Activated CD4-positive, alpha-beta T cell treated with anti-CD3 and anti-CD28 coated beads, Interleukin-2, amount 10 ng/mL, durations not matched to agents 7 days and 5 days (primary cell): ENCODE data around the gene RPS27A. TPM values are rescaled to one million over a fixed set of nuclear protein-coding genes. Genes with fewer than 3 reads are reported as not detected.

Experiments used
- CTCF ChIA-PET: fragments of 350-600 bp; sonication (Branson Sonifier 250); formaldehyde crosslinking; loops from one replicate; lab custom pipeline; 2021; ENCODE audit warnings: antibody characterized with exemption; lab: Charles Lee
- POLR2A ChIA-PET: fragments of 350-600 bp; sonication (Branson Sonifier 250); formaldehyde crosslinking; loops from one replicate; lab custom pipeline; 2021; ENCODE audit warnings: antibody characterized with exemption; lab: Charles Lee
- DNase-seq: peaks from one replicate; pipeline ENCODE4 v3.0.0-alpha.2; 2020
- H3K27ac Mint-ChIP-seq: one replicate; pipeline ENCODE4 v1.8.0; 2021; ENCODE audit warnings: mild to moderate bottlenecking, moderate library complexity, mixed read lengths
- H3K27me3 Mint-ChIP-seq: one replicate; pipeline ENCODE4 v1.8.0; 2021; ENCODE audit warnings: mixed read lengths
- H3K36me3 Mint-ChIP-seq: one replicate; pipeline ENCODE4 v1.8.0; 2021; ENCODE audit warnings: low read depth, mixed read lengths
- H3K4me1 Mint-ChIP-seq: one replicate; pipeline ENCODE4 v1.8.0; 2021; ENCODE audit warnings: mixed read lengths
- H3K4me3 Mint-ChIP-seq: one replicate; pipeline ENCODE4 v1.8.0; 2021; ENCODE audit warnings: mild to moderate bottlenecking, moderate library complexity, mixed read lengths
- H3K9me3 Mint-ChIP-seq: one replicate; pipeline ENCODE4 v1.8.0; 2021; ENCODE audit warnings: mixed read lengths
- total RNA-seq, 2 experiments: library from RNA; stranded (reverse); gene quantifications; one replicate each; pipeline ENCODE4 v1.2.3, GENCODE V29; 2021

The RPS27A gene
- total RNA-seq, 2 experiments from 2014 or later, result 788 to 945 TPM

DNA sequence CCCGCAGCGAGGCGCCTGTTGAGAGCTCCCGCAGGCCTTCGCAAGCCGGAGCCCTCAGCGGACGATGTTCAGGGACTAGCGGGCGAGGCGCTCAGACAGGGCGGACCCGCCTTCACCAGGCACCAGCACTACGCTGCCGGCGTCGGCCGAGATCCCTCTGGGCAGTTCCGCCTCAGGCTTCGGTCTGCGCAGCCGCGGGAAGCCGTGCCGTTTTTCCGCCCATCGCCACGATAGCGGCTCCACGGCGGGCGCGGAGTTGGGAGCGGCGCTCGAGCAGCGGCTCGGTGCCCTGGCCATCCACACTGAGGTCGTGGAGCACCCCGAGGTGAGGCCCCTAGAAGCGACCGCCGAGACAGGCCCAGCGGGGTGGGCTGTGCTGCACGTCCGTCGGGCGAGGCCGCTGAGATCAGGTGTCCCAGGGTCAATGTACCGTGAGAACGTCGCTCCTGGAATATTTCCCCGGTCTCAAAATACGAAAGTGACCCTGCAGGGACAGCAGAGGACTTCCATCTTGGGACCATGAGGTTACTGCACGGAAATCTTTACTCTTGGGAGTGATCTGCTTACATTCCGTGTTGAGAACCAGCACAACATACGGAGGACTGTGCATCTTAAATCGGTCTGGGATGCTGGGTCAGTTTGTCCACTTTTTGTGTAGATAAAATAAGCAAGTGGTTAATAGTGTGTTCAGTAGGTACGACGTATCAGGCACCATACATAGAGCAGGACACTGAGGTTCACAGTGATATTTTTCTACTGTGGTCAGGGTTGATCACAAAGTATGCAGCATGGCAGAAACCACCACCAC is 49.8 kb downstream of the RPS27A start:
- ChIA-PET POLR2A (interaction anchor here (0.8 kb wide), 1 partner anchor 953 kb away, joined by 4 read pairs; no protein-coding TSS in a partner anchor), CTCF (no interaction called here)
- peak overlapping the region; percentile 83 for H3K4me3 Mint-ChIP-seq
- H3K4me1 Mint-ChIP-seq, result peaks cover 26% of the 10 kb centered on the region
- peaks cover 4% of the 10 kb centered on the region for H3K27me3 Mint-ChIP-seq
- peak overlapping the region; percentile 98 for H3K27ac Mint-ChIP-seq
- DNase-seq, result peak; percentile 87
- peaks cover 5% of the 10 kb centered on the region for H3K36me3 Mint-ChIP-seq
- no peaks in the 10 kb centered on the region for H3K9me3 Mint-ChIP-seq

DNA sequence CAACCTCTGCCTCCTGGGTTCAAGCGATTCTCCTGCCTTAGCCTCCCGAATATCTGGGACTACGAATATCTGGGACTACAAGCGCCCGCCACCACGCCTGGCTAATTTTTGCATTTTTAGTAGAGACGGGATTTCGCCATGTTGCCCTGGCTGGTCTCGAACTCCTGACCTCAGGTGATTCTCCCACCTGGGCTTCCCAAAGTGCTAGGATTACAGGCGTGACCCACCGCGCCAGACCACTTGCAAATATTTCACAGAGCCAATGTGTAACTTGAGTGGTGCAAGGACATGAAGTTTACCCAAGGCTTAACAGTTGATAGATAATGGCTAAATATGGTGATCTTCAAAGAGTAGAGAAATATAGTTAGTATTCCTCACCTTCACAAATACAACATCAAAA is 50.6 kb downstream of the RPS27A start:
- H3K27ac Mint-ChIP-seq, result peak overlapping the region; percentile 57
- H3K27me3 Mint-ChIP-seq, result peaks cover 4% of the 10 kb centered on the region

More for the DNA sequence above, 50.6 kb downstream of the RPS27A start:
- no peak for DNase-seq
- Mint-ChIP-seq H3K9me3 (no peaks in the 10 kb centered on the region), H3K4me1 (peaks cover 26% of the 10 kb centered on the region), H3K36me3 (peaks cover 5% of the 10 kb centered on the region), H3K4me3 (peak overlapping the region; percentile 83)
- CTCF ChIA-PET, result interaction anchor here (1.2 to 1.5 kb wide), 2 partner anchors 9 to 12 kb away, joined by 3 read pairs; no protein-coding TSS in a partner anchor
- POLR2A ChIA-PET, result no interaction called here

Other genes starting within 250 kb of the RPS27A start
- gene RTN4, start 182.2 kb upstream of the RPS27A start, total RNA-seq, result 10 to 100 TPM; 77.1 to 79.9 TPM
- gene CLHC1, start 395 bp upstream of the RPS27A start, total RNA-seq, result 10 to 100 TPM in 1 of 2 experiments, 1 to 10 TPM in 1; 9.6 to 11.2 TPM
- gene MTIF2, start 36.5 kb downstream of the RPS27A start, total RNA-seq, result 10 to 100 TPM; 21.3 to 22.8 TPM
- 1 to 10 TPM; 7.8 to 9.5 TPM for gene CCDC88A, start 187.2 kb downstream of the RPS27A start, total RNA-seq